ENCODE data around the gene PRXL2B. TPM values are rescaled to one million over a fixed set of nuclear protein-coding genes. Genes with fewer than 3 reads are reported as not detected.

Gene PRXL2B, protein sequence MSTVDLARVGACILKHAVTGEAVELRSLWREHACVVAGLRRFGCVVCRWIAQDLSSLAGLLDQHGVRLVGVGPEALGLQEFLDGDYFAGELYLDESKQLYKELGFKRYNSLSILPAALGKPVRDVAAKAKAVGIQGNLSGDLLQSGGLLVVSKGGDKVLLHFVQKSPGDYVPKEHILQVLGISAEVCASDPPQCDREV
- 8.9 TPM for total RNA-seq
- 10 to 100 TPM; 20.8 to 32.4 (median 24.3) TPM for polyA plus RNA-seq (ENCODE audit: insufficient read depth in 1 of 8, insufficient read length in 8 of 8, low replicate concordance in 1 of 8)
- long read RNA-seq, donor 1, partial matches to known transcripts = 0 of 4 reads
- long read RNA-seq, donor 1, other reads (novel, unspliced or antisense) = 0 of 4 reads
- long read RNA-seq, donor 2 = 0 reads
- long read RNA-seq, donor 3, transcript PRXL2B-203 (7 exons, 2,689 nt) = major isoform, 6 of 9 reads
- long read RNA-seq, donor 3, partial matches to known transcripts = 0 of 9 reads
- long read RNA-seq, donor 3, other reads (novel, unspliced or antisense) = 0 of 9 reads
- long read RNA-seq, donor 4, partial matches to known transcripts = 0 of 3 reads
- long read RNA-seq, donor 4, other reads (novel, unspliced or antisense) = 0 of 3 reads
- long read RNA-seq, donor 5, partial matches to known transcripts = 0 of 7 reads
- long read RNA-seq, donor 5, other reads (novel, unspliced or antisense) = 0 of 7 reads
- long read RNA-seq, donor 6, partial matches to known transcripts = 0 of 5 reads
- long read RNA-seq, donor 6, other reads (novel, unspliced or antisense) = 0 of 5 reads
- long read RNA-seq, donor 7, partial matches to known transcripts = 0 of 8 reads
- long read RNA-seq, donor 7, other reads (novel, unspliced or antisense) = 0 of 8 reads
- long read RNA-seq, donor 8, partial matches to known transcripts = 0 of 1 reads
- long read RNA-seq, donor 8, other reads (novel, unspliced or antisense) = 0 of 1 reads
- long read RNA-seq, donor 9, partial matches to known transcripts = 0 of 2 reads
- long read RNA-seq, donor 9, other reads (novel, unspliced or antisense) = 0 of 2 reads
- long read RNA-seq, donor 10, partial matches to known transcripts = 0 of 2 reads
- long read RNA-seq, donor 10, other reads (novel, unspliced or antisense) = 0 of 2 reads
- long read RNA-seq, donor 11, partial matches to known transcripts = 0 of 3 reads
- long read RNA-seq, donor 11, other reads (novel, unspliced or antisense) = 0 of 3 reads

DNA sequence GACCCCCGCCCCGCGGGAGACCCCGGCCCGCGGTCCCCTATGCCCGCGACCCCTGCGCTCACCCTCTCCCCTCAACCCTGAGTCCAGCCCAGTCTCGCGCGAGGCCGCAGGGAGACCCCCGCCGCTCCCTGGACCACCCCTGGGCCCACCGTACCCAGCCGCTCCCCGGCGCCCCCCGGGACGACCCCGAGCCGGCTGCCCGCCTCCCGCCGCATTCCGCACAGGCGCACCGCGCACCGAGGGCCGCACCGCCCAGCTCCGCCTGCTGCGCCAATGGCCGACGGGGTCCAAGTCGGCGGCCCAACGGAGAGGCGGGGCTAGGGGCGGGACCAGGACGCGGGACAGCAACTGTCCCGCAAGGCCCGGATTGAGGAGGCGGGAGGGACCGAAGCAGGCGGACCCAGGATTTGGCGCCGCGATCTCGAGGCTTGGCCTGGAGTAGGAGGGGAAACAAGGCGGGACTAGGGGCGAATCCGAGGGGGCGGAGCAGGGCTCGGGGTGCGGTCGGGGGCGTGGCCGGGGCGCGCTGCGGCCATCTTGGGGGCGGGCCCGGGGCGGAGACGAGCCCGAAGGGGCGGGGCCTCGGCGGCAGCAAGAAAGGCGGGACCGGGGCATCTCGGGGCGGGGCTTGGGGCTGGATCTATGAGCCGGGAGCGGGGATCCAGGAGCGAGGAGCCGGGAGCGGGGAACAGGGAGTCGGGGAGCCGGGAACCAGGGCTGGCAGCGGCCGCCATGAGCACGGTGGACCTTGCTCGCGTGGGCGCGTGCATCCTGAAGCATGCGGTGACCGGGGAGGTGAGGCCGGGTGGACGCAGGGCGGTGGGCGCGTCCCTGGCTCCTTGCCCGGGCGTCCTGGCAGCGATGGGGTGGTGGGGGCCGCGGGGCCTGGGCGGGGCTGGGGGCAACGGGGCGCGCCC, at the start of gene PRXL2B:
Gene PRXL2B (plus strand): TSS at position 624 of the 917 bp plus-strand sequence. CDS start 109 bp downstream, at position 733.
- peak within 1 kb of the TSS; percentile 64 for H3K4me3 ChIP-seq (ENCODE audit: low read length)
- no peaks in the 10 kb centered on the region for H3K9me3 ChIP-seq (replicated peaks; ENCODE audit: control insufficient read depth, low read depth, low read length)
- H3K27me3 ChIP-seq (ENCODE audit: control insufficient read depth, insufficient read depth, low read length) = no peaks in the 10 kb centered on the region
- H3K27ac ChIP-seq (ENCODE audit: low read length) = peak within 1 kb of the TSS; percentile 92
- peaks cover 25% of the 10 kb centered on the region for H3K4me1 ChIP-seq (ENCODE audit: control insufficient read depth, insufficient read depth, low read length)
- WGBS (ENCODE audit: insufficient coverage) = under 1% methylated on average over 95 of the region's 107 CpGs
- H3K36me3 ChIP-seq (ENCODE audit: control insufficient read depth, insufficient read depth, low read length) = peaks cover 6% of the 10 kb centered on the region
- DNase-seq = peak; percentile 100

DNA sequence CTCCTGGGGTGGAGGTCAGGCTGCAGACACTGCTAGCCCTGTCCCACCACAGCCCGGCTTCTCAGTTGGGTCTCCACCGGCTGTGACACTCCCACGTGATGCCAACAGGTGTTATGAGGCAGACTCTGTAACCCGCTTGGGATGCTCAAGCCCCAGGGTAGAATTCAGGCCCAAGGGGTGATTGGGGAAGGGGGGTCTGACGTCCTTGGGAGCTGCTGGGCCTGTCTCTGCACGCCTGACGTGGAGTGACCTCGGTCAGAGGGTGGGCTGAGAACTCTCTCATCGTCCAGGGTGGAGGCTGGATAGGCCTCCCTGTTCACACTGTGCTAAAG, 48.8 kb upstream of the PRXL2B start:
- H3K27me3 ChIP-seq (ENCODE audit: control insufficient read depth, insufficient read depth, low read length) = peaks cover 50% of the 10 kb centered on the region
- no peak for DNase-seq
- no peaks in the 10 kb centered on the region for H3K36me3 ChIP-seq (ENCODE audit: control insufficient read depth, insufficient read depth, low read length)
- H3K4me3 ChIP-seq (ENCODE audit: low read length) = no peak overlapping the region
- WGBS (ENCODE audit: insufficient coverage) = 75% methylated on average over 5 of the region's 9 CpGs
- H3K4me1 ChIP-seq (ENCODE audit: control insufficient read depth, insufficient read depth, low read length) = peaks cover 36% of the 10 kb centered on the region
- no peaks in the 10 kb centered on the region for H3K9me3 ChIP-seq (replicated peaks; ENCODE audit: control insufficient read depth, low read depth, low read length)
- H3K27ac ChIP-seq (ENCODE audit: low read length) = no peak overlapping the region

DNA sequence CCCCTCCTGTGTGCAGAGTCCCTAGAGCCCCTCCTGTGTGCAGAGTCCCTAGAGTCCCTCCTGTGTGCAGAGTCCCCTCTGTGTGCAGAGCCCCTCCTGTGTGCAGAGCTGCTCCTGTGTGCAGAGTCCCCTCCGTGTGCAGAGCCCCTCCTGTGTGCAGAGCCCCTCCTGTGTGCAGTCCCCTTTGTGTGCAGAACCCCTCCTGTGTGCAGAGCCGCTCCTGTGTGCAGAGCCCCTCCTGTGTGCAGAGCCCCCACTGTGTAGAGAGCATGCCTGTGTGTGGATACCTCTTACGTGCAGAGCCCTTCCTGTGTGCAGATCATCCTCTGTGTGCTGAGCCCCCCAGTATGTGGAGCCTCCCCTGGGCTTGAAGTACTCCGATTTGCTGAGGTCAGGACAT, 48.2 kb upstream of the PRXL2B start:
- WGBS (ENCODE audit: insufficient coverage) = 76% methylated on average over 2 of the region's 4 CpGs
- H3K4me1 ChIP-seq (ENCODE audit: control insufficient read depth, insufficient read depth, low read length) = peaks cover 35% of the 10 kb centered on the region
- no peak for DNase-seq
- no peaks in the 10 kb centered on the region for H3K9me3 ChIP-seq (replicated peaks; ENCODE audit: control insufficient read depth, low read depth, low read length)
- no peak overlapping the region for H3K27ac ChIP-seq (ENCODE audit: low read length)
- peaks cover 46% of the 10 kb centered on the region for H3K27me3 ChIP-seq (ENCODE audit: control insufficient read depth, insufficient read depth, low read length)
- H3K36me3 ChIP-seq (ENCODE audit: control insufficient read depth, insufficient read depth, low read length) = no peaks in the 10 kb centered on the region
- H3K4me3 ChIP-seq (ENCODE audit: low read length) = no peak overlapping the region

DNA sequence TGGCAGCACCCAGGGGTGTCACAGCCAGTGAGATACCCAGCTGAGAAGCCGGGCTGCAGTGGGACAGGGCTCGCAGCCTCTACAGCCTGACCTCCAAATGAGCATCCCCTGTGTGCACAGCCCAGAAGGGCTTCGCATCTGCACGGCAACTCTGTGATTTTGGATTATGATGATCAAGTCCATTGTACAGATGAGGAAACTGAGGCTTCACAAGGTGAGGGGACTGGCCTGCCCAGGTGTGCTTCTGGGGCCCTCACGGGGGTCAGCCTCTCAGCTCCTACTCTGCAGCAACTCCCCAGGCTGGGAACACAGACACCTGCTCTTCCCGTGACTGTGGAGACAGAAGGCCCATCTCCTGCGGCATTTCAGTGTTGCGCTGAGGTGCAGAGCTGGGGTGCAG, 47.7 kb upstream of the PRXL2B start:
- H3K9me3 ChIP-seq (replicated peaks; ENCODE audit: control insufficient read depth, low read depth, low read length) = no peaks in the 10 kb centered on the region
- WGBS (ENCODE audit: insufficient coverage) = 77% methylated on average over 7 of the region's 8 CpGs
- H3K27me3 ChIP-seq (ENCODE audit: control insufficient read depth, insufficient read depth, low read length) = peaks cover 42% of the 10 kb centered on the region
- H3K36me3 ChIP-seq (ENCODE audit: control insufficient read depth, insufficient read depth, low read length) = no peaks in the 10 kb centered on the region
- no peak for DNase-seq
- H3K4me3 ChIP-seq (ENCODE audit: low read length) = no peak overlapping the region
- H3K4me1 ChIP-seq (ENCODE audit: control insufficient read depth, insufficient read depth, low read length) = peaks cover 39% of the 10 kb centered on the region
- H3K27ac ChIP-seq (ENCODE audit: low read length) = no peak overlapping the region

DNA sequence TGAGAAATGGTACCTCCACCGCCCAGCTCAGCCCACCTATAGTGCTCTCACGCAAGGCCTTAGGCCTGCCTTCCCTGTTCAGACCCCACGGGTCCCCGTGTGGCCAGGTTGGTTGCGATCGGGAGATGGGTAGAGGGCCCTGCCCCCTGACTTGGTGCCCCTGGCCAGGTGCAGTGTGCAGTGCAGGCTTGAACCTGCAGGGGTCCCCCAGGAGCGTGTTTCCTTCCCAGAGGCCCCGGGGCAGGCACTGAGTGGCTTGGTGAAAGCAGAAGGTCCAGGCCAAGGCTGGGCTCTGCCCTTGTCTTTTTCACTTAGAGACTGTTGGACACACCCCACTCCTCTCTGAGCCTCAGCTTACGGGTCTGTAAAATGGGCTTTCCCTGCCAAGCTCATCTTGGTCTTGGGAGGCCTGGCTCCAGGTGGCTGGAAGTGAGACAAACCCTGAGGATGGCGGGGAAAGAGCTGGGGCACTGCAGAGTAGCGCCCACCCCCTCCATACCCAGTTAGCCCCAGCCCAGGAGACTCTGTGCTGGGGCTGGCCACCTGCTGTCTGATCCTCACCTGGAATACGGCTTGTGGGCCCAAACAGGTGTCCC, 47.2 kb upstream of the PRXL2B start:
- Histone ChIP-seq H3K4me1 (ENCODE audit: control insufficient read depth, insufficient read depth, low read length) (peaks cover 42% of the 10 kb centered on the region), H3K27ac (ENCODE audit: low read length) (no peak overlapping the region), H3K27me3 (ENCODE audit: control insufficient read depth, insufficient read depth, low read length) (peaks cover 37% of the 10 kb centered on the region), H3K9me3 (replicated peaks; ENCODE audit: control insufficient read depth, low read depth, low read length) (no peaks in the 10 kb centered on the region), H3K36me3 (ENCODE audit: control insufficient read depth, insufficient read depth, low read length) (no peaks in the 10 kb centered on the region), H3K4me3 (ENCODE audit: low read length) (no peak overlapping the region)
- 77% methylated on average over 4 of the region's 12 CpGs for WGBS (ENCODE audit: insufficient coverage)
- DNase-seq = no peak

DNA sequence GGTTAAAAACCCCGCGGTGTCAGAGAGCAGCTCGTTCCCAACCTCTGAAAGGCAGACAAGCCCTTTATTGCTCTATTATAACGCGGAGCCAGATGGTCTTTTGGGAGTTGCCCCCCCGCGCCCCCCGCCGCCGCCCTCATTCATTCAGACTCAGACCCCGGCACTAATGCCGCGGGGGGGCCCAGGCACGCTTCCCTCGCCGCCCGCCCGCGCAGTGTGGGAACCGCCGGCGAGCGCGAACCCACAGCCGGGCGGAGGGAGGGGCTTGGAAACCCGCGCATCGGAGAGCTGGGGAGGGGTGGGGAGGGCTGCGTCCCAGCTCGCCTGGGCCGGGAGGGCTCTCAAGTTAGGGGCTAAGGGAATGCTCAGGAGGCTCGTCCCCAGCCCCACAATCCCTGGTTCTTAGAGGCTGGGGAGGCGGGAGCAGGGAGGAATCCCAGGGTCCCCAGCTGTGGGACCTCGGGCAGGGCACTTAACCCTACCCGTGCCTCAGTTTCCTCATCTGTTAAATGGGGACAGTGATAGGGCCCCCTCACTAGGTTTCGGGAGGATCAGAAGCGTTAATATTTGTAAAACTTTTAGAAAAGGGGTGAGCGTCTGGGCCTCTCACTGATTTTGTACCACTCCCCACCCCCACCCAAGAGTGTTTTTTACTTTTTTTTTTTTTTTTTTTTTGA, 45.6 kb upstream of the PRXL2B start:
- DNase-seq = no peak
- no peak overlapping the region for H3K4me3 ChIP-seq (ENCODE audit: low read length)
- no peaks in the 10 kb centered on the region for H3K9me3 ChIP-seq (replicated peaks; ENCODE audit: control insufficient read depth, low read depth, low read length)
- no peak overlapping the region for H3K27ac ChIP-seq (ENCODE audit: low read length)
- peaks cover 21% of the 10 kb centered on the region for H3K27me3 ChIP-seq (ENCODE audit: control insufficient read depth, insufficient read depth, low read length)
- H3K36me3 ChIP-seq (ENCODE audit: control insufficient read depth, insufficient read depth, low read length) = no peaks in the 10 kb centered on the region
- WGBS (ENCODE audit: insufficient coverage) = 0% methylated on average over 20 of the region's 39 CpGs
- peaks cover 54% of the 10 kb centered on the region for H3K4me1 ChIP-seq (ENCODE audit: control insufficient read depth, insufficient read depth, low read length)

DNA sequence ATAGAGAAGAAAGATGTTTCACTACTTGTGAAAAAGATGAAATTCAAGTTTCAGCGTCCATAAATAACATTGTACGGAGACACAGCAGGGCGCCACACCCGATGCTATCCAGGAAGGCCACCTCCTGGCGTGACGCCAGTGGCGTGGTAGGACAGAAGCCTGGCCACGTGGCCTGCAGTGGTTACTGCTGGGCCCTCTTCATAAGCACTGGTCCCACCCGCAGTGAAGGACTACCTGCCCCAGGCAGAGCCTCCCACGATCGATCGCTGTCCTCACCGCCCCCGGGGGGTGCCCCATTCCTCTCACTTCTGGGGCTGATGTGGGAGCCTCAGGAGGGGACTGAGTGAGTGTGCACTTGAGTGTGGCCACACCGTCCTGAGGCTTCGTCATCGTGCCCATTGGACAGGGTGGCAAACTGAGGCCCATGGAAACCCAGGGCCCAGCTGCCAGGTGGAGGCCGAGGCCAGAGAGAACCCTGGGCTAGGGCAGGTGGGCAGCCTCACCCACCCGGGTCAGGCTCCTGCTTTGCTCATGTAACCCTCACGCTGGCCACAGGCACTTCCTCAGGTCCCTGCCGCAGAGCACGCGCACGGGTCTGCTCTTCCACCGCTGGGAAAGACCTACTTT, 44.8 kb upstream of the PRXL2B start:
- DNase-seq = no peak
- 78% methylated on average over 24 of the region's 25 CpGs for WGBS (ENCODE audit: insufficient coverage)
- no peaks in the 10 kb centered on the region for H3K36me3 ChIP-seq (ENCODE audit: control insufficient read depth, insufficient read depth, low read length)
- no peak overlapping the region for H3K27ac ChIP-seq (ENCODE audit: low read length)
- H3K27me3 ChIP-seq (ENCODE audit: control insufficient read depth, insufficient read depth, low read length) = peaks cover 20% of the 10 kb centered on the region
- H3K4me1 ChIP-seq (ENCODE audit: control insufficient read depth, insufficient read depth, low read length) = peaks cover 58% of the 10 kb centered on the region
- H3K4me3 ChIP-seq (ENCODE audit: low read length) = no peak overlapping the region
- no peaks in the 10 kb centered on the region for H3K9me3 ChIP-seq (replicated peaks; ENCODE audit: control insufficient read depth, low read depth, low read length)

DNA sequence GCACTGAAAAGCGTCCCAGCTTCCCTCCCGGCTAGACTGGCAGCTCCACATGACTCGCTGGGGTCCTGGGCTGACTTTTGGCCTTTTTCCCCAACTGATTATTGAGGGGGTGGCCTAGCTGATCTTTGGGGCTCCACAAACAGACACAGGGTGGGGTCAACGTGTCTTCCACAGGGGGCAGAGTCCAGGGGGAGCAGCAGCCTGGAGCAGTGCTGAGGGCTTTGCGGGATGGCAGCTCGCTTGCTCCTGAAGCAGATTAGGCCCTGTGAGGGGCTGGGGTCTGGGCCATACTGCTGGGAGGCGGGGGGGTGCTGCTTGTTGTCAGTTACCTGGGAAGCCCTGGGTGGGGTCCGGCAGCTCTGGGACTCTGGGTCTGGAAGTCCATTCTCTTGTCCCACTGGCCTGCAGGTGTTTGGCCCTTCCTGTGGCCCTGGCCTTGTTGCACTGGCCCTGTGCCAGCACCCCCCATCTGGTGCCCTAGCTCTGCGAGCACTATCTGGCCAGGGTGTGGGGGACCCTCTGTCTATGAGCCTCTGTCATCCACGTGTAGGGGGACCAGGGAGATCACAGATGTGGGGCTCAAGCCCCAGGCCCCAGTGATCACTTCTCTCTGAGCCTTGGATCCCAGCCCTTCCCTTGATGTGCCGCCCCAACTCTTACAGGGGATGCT, 44.2 kb upstream of the PRXL2B start:
- H3K27ac ChIP-seq (ENCODE audit: low read length) = no peak overlapping the region
- H3K36me3 ChIP-seq (ENCODE audit: control insufficient read depth, insufficient read depth, low read length) = no peaks in the 10 kb centered on the region
- peaks cover 62% of the 10 kb centered on the region for H3K4me1 ChIP-seq (ENCODE audit: control insufficient read depth, insufficient read depth, low read length)
- H3K4me3 ChIP-seq (ENCODE audit: low read length) = no peak overlapping the region
- DNase-seq = no peak
- 60% methylated on average over 8 of the region's 11 CpGs for WGBS (ENCODE audit: insufficient coverage)
- no peaks in the 10 kb centered on the region for H3K9me3 ChIP-seq (replicated peaks; ENCODE audit: control insufficient read depth, low read depth, low read length)
- peaks cover 26% of the 10 kb centered on the region for H3K27me3 ChIP-seq (ENCODE audit: control insufficient read depth, insufficient read depth, low read length)

All from muscle of leg (tissue), 16 donors.